C4-2B (cell line): ENCODE measurements around the gene XPO6.

Experiments used
- ZFX ChIP-seq: fragments of 450-650 bp; IDR thresholded peaks from 2 replicates; pipeline ENCODE4 v1.6.1; 2017
- TF ChIP-seq, protein P1 (sequence below): fragments of 450-650 bp; conservative IDR thresholded peaks from 2 replicates; pipeline ENCODE4 v1.5.1; 2017; ENCODE audit warnings: mild to moderate bottlenecking

DNA sequence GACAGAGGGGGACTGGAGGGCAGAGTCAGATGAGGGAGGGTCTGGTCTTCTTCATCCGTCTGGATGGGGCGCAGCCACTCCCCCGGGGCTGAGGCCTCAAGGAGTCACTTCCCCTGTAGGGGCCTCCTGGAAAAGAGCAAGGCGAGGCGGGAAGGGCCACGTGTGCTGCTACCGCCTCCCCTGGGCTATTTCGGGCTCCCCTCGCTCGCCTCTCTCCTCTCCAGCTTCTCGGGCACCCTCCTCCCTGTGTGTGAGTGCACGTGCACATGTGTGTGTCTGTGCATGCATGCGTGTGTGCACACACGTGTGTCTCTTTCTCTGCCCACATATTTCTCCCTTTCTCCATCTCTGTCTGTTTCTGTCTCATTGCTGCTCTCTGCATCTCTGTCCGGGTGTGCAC is 158.3 kb downstream of the XPO6 start:
- TF ChIP-seq, protein P1, sequence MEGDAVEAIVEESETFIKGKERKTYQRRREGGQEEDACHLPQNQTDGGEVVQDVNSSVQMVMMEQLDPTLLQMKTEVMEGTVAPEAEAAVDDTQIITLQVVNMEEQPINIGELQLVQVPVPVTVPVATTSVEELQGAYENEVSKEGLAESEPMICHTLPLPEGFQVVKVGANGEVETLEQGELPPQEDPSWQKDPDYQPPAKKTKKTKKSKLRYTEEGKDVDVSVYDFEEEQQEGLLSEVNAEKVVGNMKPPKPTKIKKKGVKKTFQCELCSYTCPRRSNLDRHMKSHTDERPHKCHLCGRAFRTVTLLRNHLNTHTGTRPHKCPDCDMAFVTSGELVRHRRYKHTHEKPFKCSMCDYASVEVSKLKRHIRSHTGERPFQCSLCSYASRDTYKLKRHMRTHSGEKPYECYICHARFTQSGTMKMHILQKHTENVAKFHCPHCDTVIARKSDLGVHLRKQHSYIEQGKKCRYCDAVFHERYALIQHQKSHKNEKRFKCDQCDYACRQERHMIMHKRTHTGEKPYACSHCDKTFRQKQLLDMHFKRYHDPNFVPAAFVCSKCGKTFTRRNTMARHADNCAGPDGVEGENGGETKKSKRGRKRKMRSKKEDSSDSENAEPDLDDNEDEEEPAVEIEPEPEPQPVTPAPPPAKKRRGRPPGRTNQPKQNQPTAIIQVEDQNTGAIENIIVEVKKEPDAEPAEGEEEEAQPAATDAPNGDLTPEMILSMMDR: no peak
- TF ChIP-seq ZFX: no peak
